ENCODE results near the gene RNF167.

Gene RNF167

DNA sequence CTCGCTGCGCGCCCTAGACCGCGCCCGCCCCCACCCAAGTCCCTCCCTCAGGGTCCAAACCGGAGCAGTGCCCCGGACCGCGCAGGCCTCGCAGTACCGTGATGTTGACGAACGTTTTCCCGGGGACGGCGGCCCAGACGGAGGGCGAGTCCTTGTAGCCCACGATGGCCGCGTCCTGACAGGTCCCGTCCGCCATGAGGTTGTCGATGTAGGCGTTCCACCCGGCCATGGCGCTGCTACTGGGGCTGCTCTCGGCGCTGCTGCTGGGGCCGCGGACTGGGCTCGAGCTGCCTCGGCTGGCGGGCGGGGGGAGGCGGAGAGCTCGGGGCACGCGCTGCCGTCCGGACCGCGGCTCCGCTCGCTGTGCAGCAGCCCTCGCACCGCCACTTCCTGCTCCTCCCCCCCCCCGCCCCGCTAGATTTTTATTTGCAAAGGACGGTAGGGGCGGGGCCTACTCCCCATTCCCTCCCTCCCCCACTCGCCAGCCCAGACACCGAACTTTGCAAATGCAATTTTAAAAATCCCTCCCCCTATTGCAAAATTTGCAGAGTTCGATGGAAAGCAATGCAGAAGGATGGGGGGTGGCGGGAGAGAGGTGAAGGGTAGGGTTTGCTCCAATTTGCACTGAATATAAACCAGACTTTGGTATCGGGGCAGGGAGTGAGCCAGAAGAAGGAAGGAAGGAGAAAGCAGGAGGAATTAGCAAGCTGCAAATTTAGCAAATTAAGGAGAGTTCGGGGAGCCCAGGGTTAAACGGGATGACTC is 8.3 kb downstream of the RNF167 start, which contains the start of gene PFN1 (continued):
- TF ChIP-seq, protein P1, sequence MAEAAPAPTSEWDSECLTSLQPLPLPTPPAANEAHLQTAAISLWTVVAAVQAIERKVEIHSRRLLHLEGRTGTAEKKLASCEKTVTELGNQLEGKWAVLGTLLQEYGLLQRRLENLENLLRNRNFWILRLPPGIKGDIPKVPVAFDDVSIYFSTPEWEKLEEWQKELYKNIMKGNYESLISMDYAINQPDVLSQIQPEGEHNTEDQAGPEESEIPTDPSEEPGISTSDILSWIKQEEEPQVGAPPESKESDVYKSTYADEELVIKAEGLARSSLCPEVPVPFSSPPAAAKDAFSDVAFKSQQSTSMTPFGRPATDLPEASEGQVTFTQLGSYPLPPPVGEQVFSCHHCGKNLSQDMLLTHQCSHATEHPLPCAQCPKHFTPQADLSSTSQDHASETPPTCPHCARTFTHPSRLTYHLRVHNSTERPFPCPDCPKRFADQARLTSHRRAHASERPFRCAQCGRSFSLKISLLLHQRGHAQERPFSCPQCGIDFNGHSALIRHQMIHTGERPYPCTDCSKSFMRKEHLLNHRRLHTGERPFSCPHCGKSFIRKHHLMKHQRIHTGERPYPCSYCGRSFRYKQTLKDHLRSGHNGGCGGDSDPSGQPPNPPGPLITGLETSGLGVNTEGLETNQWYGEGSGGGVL (tag by site-specific recombination; IDR thresholded peaks at IDR 0.05): peak; percentile 89
- TF ChIP-seq SP3 (tag by site-specific recombination; IDR thresholded peaks at IDR 0.05) (peak; percentile 92), ZNF138 (tag by site-specific recombination; IDR thresholded peaks at IDR 0.05; ENCODE audit: borderline replicate concordance) (no peak), ZNF19 (tag by site-specific recombination; IDR thresholded peaks at IDR 0.05; ENCODE audit: low read depth) (no peak), ZNF121 (tag by site-specific recombination; IDR thresholded peaks at IDR 0.05) (0 out of 2 replicates have a peak, but pooled peaks have one; percentile 23), ZNF302 (tag by site-specific recombination; IDR thresholded peaks at IDR 0.05; ENCODE audit: low read depth) (no peak), ZNF501 (tag by site-specific recombination; IDR thresholded peaks at IDR 0.05) (peak; percentile 82; the same call in 1 of the 2 replicates), ZNF266 (tag by site-specific recombination; IDR thresholded peaks at IDR 0.05; ENCODE audit: low read depth) (no peak), ZNF155 (tag by site-specific recombination; IDR thresholded peaks at IDR 0.05) (no peak), PRDM1 (tag by site-specific recombination; IDR thresholded peaks at IDR 0.05) (peak; percentile 84), ZNF350 (tag by site-specific recombination; IDR thresholded peaks at IDR 0.05) (no peak), ZNF529 (tag by site-specific recombination; IDR thresholded peaks at IDR 0.05; ENCODE audit: insufficient replicate concordance) (no peak), YY2 (tag by site-specific recombination; IDR thresholded peaks at IDR 0.05) (peak; percentile 89), ZNF174 (tag by site-specific recombination; IDR thresholded peaks at IDR 0.05) (no peak), KLF9 (tag by site-specific recombination; IDR thresholded peaks at IDR 0.05; ENCODE audit: low read depth) (no peak), ZNF626 (tag by site-specific recombination; IDR thresholded peaks at IDR 0.05) (no peak), ZNF624 (tag by site-specific recombination; IDR thresholded peaks at IDR 0.05) (no peak), ZNF274 (IDR thresholded peaks at IDR 0.05; ENCODE audit: low read length) (no peak), ZNF274 (tag by site-specific recombination; IDR thresholded peaks at IDR 0.05; ENCODE audit: borderline replicate concordance) (no peak), ZNF473 (tag by site-specific recombination; IDR thresholded peaks at IDR 0.05) (no peak), ZNF239 (tag by site-specific recombination; IDR thresholded peaks at IDR 0.05) (peak; percentile 73; the same call in 1 of the 2 replicates), KLF8 (tag by site-specific recombination; IDR thresholded peaks at IDR 0.05) (peak; percentile 48; the same call in 1 of the 2 replicates), ZNF2 (tag by site-specific recombination; IDR thresholded peaks at IDR 0.05) (0 out of 2 replicates have a peak, but pooled peaks have one; percentile 11), ZNF335 (tag by site-specific recombination; conservative IDR thresholded peaks at IDR 0.05) (peak; percentile 95), KLF1 (tag by site-specific recombination; IDR thresholded peaks at IDR 0.05) (no peak; the same call in none of the 2 replicates), ZNF548 (tag by site-specific recombination; IDR thresholded peaks at IDR 0.05) (no peak), ZNF24 (tag by site-specific recombination; IDR thresholded peaks at IDR 0.05) (no peak), ZNF791 (tag by site-specific recombination; IDR thresholded peaks at IDR 0.05) (no peak), ZNF311 (tag by site-specific recombination; IDR thresholded peaks at IDR 0.05; ENCODE audit: borderline replicate concordance) (no peak), ZNF514 (tag by site-specific recombination; IDR thresholded peaks at IDR 0.05) (no peak), RBAK (tag by site-specific recombination; IDR thresholded peaks at IDR 0.05) (no peak), ZNF416 (tag by site-specific recombination; IDR thresholded peaks at IDR 0.05) (no peak), ZNF837 (tag by site-specific recombination; IDR thresholded peaks at IDR 0.05) (no peak; the same call in 1 of the 2 replicates), ZNF560 (tag by site-specific recombination; IDR thresholded peaks at IDR 0.05; ENCODE audit: borderline replicate concordance) (no peak), ZNF114 (tag by site-specific recombination; IDR thresholded peaks at IDR 0.05) (no peak), ZNF214 (tag by site-specific recombination; IDR thresholded peaks at IDR 0.05; ENCODE audit: borderline replicate concordance) (no peak), GLIS2 (tag by site-specific recombination; IDR thresholded peaks at IDR 0.05) (no peak), ZXDB (tag by site-specific recombination; IDR thresholded peaks at IDR 0.05) (peak; percentile 5; the same call in 1 of the 2 replicates)
- TF ChIP-seq, protein P2, sequence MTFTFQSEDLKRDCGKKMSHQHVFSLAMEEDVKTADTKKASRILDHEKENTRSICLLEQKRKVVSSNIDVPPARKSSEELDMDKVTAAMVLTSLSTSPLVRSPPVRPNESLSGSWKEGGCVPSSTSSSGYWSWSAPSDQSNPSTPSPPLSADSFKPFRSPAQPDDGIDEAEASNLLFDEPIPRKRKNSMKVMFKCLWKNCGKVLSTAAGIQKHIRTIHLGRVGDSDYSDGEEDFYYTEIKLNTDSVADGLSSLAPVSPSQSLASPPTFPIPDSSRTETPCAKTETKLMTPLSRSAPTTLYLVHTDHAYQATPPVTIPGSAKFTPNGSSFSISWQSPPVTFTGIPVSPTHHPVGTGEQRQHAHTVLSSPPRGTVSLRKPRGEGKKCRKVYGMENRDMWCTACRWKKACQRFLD (tag by site-specific recombination; IDR thresholded peaks at IDR 0.05): no peak
- TF ChIP-seq, protein P3, sequence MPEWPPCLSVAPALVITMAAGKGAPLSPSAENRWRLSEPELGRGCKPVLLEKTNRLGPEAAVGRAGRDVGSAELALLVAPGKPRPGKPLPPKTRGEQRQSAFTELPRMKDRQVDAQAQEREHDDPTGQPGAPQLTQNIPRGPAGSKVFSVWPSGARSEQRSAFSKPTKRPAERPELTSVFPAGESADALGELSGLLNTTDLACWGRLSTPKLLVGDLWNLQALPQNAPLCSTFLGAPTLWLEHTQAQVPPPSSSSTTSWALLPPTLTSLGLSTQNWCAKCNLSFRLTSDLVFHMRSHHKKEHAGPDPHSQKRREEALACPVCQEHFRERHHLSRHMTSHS (tag by site-specific recombination; IDR thresholded peaks at IDR 0.05): no peak

Measured in HEK293 (cell line).